T-helper 2 cell (primary cell): ENCODE measurements around the gene FAM20A.

Source experiments
- DNase-seq, 5 experiments: peaks; one replicate each; pipeline versions ENCODE4 v3.0.0 to v3.0.0-alpha.2; 2012 to 2022

The FAM20A gene

DNA sequence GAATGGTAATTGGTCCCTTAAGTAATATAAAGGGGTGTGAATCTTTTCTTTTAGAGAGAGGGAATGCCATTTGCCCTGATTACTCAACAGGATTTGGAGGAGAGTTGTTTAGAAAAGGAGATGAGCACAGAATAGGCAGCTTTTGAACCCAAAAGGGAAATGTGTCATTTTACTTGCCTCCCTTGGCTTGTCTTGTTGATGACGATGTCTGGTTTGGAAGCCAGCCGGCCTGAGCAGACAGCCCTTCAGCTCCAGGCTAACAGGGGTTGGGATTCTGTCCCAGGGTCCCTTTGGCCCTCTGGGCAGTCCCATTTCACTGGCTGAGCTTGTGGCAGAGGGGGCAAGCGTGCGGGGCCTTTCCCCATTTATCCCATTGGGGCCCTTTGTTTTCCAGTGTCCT, 111.2 kb downstream of the FAM20A start:
- no peak for DNase-seq
